ENCODE data around the gene MRPS34.
"Not testable (repeated sequence)": the region's sequence is repeated elsewhere in the genome, so short reads cannot be mapped to it uniquely, and the experiment has no call there.

Gene MRPS34

DNA sequence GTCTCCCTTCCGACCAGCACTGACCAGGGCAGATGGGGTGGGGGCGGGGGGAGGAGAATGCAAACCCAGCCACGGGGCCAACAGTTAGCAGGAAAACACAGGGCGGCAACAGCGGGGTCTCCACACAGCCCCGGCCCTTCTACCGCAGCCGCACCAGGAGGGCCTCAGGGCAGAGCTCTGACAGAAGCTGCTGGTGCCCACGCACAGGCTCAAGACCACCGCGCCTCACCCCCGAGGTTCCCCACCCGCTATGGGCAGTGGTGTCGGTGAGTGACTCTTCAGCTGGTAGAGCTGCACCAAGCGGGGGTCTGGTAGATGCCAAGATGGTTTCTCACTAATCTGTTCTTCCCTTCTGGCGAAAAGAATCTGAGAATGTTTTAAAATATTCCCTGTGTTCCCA is 37.6 kb upstream of the MRPS34 start:
- no peak for DNase-seq (ENCODE audit: low read depth)
- TF ChIP-seq, protein P1, sequence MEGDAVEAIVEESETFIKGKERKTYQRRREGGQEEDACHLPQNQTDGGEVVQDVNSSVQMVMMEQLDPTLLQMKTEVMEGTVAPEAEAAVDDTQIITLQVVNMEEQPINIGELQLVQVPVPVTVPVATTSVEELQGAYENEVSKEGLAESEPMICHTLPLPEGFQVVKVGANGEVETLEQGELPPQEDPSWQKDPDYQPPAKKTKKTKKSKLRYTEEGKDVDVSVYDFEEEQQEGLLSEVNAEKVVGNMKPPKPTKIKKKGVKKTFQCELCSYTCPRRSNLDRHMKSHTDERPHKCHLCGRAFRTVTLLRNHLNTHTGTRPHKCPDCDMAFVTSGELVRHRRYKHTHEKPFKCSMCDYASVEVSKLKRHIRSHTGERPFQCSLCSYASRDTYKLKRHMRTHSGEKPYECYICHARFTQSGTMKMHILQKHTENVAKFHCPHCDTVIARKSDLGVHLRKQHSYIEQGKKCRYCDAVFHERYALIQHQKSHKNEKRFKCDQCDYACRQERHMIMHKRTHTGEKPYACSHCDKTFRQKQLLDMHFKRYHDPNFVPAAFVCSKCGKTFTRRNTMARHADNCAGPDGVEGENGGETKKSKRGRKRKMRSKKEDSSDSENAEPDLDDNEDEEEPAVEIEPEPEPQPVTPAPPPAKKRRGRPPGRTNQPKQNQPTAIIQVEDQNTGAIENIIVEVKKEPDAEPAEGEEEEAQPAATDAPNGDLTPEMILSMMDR (IDR thresholded peaks at IDR 0.05; ENCODE audit: control insufficient read depth, insufficient read depth, low read depth, low read length, missing control alignments), result no peak
- no peak overlapping the region for H3K4me3 ChIP-seq (ENCODE audit: control insufficient read depth, low read depth, low read length)

DNA sequence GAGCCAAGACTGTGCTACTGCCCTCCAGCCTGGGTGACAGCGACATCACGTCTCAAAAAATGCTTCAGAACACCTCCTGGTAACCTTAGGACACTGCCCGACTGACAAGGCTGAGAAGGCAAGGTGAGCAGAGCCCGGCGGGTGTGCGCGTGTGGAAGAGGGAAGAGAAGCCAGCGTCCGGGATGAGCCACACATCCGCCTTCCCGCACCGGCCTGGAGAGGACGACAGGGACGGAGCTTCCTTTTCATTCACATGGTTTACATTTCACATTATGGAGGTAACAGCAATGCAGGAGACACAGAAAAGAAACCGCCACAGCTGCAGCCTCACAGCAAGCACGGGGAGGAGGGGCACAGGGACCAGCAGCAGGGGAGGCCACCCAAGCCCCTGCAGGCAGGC is 37.2 kb upstream of the MRPS34 start:
- TF ChIP-seq, protein P1 (IDR thresholded peaks at IDR 0.05; ENCODE audit: control insufficient read depth, insufficient read depth, low read depth, low read length, missing control alignments), result no peak
- DNase-seq (ENCODE audit: low read depth), result no peak
- no peak overlapping the region for H3K4me3 ChIP-seq (ENCODE audit: control insufficient read depth, low read depth, low read length)

DNA sequence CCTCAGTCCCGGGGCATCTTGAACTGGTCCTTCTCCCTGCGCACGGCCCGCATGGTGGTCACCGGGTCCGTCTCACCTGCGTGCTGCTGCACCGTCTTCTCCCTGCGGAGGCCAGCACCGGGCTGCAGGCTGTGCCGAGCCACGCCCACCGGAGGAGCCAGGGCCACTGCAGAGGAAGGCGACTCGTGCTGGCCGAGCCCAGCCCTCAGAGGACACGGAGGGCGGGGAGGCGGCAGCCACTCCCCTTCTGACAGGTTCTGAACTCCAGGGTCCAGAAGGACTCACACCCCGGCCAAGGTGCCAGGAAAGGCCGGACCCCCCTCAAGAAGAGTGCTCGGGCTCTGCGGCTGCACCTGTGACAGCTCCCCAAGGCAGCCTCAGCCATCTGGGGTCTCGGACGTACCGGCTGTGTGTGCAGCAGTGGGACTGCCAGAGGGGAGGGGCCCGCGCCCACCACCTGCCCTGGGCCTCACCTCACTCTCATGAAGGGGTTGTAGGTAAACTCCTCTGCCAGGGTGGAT is 36.4 kb upstream of the MRPS34 start:
- TF ChIP-seq, protein P1 (IDR thresholded peaks at IDR 0.05; ENCODE audit: control insufficient read depth, insufficient read depth, low read depth, low read length, missing control alignments), result no peak
- DNase-seq (ENCODE audit: low read depth), result no peak

DNA sequence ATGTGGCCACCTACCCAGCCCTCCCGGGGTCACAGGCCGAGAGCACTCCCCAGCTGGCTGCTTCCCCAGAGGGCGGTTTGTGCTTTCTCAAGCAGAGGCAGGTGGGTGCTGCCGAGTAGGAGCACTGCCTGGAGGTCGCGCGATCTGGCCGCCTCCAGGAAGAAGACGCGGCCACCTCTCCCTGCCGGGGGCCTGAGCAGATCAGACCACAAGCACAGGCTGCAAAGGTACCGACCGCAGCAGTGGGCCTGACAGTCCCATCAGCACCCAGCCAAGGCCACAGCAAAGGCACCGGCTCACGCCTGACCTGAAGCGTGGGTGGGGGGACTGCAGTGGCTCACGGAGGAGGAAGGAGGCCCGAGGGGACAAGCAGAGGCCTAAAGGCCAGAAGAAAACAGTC is 35.8 kb upstream of the MRPS34 start:
- no peak for DNase-seq (ENCODE audit: low read depth)
- no peak overlapping the region for H3K4me3 ChIP-seq (ENCODE audit: control insufficient read depth, low read depth, low read length)
- TF ChIP-seq, protein P1 (IDR thresholded peaks at IDR 0.05; ENCODE audit: control insufficient read depth, insufficient read depth, low read depth, low read length, missing control alignments), result no peak

More for the DNA sequence above, 36.4 kb upstream of the MRPS34 start:
- no peak overlapping the region for H3K4me3 ChIP-seq (ENCODE audit: control insufficient read depth, low read depth, low read length)

DNA sequence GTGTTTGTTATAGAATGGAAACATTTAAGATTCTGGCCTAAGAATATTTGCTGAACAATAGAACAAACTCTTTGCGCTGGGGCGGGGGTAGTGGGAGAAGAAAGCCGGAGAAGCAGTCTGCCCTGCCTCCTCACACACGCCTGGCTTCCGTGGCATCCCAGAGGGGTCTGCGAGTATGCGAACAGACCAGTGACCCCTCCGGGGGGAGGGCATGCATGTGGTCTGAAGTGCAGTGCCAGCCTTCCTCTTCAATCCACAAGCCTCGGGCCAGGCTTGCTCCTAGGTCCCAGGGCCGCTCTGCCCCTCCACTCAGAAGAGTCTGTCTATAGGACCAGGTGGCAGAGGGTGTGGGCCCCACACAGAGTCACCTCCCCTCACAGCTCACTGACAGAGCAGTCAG is 34.7 kb upstream of the MRPS34 start:
- DNase-seq (ENCODE audit: low read depth), result no peak

DNA sequence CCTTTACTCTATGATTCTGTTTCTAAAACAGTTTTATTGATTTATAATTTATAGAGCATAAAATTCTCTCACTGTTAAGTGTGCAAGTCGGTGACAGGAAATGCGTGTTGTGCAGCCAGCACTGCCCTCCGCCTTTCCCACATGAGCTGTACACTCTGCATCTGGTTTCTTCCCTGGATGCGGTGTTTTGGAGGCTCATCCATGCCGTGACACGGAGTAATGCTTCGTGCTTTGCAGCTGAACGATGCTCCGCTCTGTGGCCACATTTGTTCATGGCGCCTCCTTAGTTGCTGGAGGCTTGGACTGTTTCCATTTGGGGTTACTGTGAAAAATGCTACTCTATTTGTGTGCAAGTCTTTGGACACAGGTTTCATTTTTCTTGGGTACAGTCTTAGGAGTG is 27.8 kb upstream of the MRPS34 start:
- TF ChIP-seq, protein P1 (IDR thresholded peaks at IDR 0.05; ENCODE audit: control insufficient read depth, insufficient read depth, low read depth, low read length, missing control alignments), result no peak
- DNase-seq (ENCODE audit: low read depth), result no peak

More for the DNA sequence above, 34.7 kb upstream of the MRPS34 start:
- no peak overlapping the region for H3K4me3 ChIP-seq (ENCODE audit: control insufficient read depth, low read depth, low read length)
- TF ChIP-seq, protein P1 (IDR thresholded peaks at IDR 0.05; ENCODE audit: control insufficient read depth, insufficient read depth, low read depth, low read length, missing control alignments), result no peak

DNA sequence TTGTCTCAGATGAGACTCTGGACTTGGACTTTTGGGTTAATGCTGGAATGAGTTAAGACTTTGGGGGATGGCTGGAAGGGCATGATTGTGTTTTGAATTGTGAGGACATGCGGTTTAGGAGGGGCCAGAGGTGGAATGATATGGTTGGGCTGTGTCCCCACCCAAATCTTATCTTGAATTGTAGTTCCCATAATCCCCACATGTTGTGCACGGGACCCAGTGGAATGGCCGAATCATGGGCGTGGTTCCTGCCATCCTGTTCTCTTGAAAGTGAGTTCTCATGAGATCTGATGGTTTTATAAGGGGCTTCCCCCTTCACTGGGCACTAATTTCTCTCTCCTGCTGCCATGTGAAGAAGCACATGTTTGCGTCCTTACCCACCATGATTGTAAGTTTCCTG is 26.3 kb upstream of the MRPS34 start:
- DNase-seq (ENCODE audit: low read depth); H3K4me3 ChIP-seq (ENCODE audit: control insufficient read depth, low read depth, low read length): not testable (repeated sequence)

More for the DNA sequence above, 27.8 kb upstream of the MRPS34 start:
- no peak overlapping the region for H3K4me3 ChIP-seq (ENCODE audit: control insufficient read depth, low read depth, low read length)

All from AG09309 (cell line).